Left kidney (tissue), 8 donors: ENCODE data around the gene HELQ. TPM values are rescaled to one million over a fixed set of nuclear protein-coding genes. Genes with fewer than 3 reads are reported as not detected.
A peak's percentile ranks its signal among the peaks of the same experiment; 100 is the strongest.
"Not testable (repeated sequence)": the region's sequence is repeated elsewhere in the genome, so short reads cannot be mapped to it uniquely, and the experiment has no call there.

ENCODE experiments used
- DNase-seq: peaks from one replicate; pipeline ENCODE4 v3.0.0-alpha.2; 2013
- long read RNA-seq, 8 donors: transcript quantifications; one replicate each; lab custom pipeline, GENCODE V29; 2026
- polyA plus RNA-seq: library from polyadenylated mRNA; unstranded; fragments of 120-200 nt; gene quantifications from one replicate; pipeline ENCODE4 v1.2.1, GENCODE V29; 2013; ENCODE audit not compliant: insufficient read length

The HELQ gene
- polyA plus RNA-seq = 17.0 TPM
- long read RNA-seq, donor 1, partial matches to known transcripts = 7 of 12 reads
- long read RNA-seq, donor 1, other reads (novel, unspliced or antisense) = 0 of 12 reads
- long read RNA-seq, donor 2, transcript HELQ-206 (2 exons, 574 nt) = major isoform, 5 of 7 reads
- long read RNA-seq, donor 2, partial matches to known transcripts = 0 of 7 reads
- long read RNA-seq, donor 2, other reads (novel, unspliced or antisense) = 0 of 7 reads
- long read RNA-seq, donor 3, partial matches to known transcripts = 7 of 8 reads
- long read RNA-seq, donor 3, other reads (novel, unspliced or antisense) = 0 of 8 reads
- long read RNA-seq, donor 4 = 0 reads
- long read RNA-seq, donor 5, partial matches to known transcripts = 45 of 293 reads
- long read RNA-seq, donor 5, other reads (novel, unspliced or antisense) = 243 of 293 reads
- long read RNA-seq, donor 6, partial matches to known transcripts = 61 of 188 reads
- long read RNA-seq, donor 6, other reads (novel, unspliced or antisense) = 124 of 188 reads
- long read RNA-seq, donor 7, transcript HELQ-202 (2 exons, 744 nt) = major isoform, 7 of 15 reads
- long read RNA-seq, donor 7, partial matches to known transcripts = 5 of 15 reads
- long read RNA-seq, donor 7, other reads (novel, unspliced or antisense) = 0 of 15 reads
- long read RNA-seq, donor 8, partial matches to known transcripts = 0 of 1 reads
- long read RNA-seq, donor 8, other reads (novel, unspliced or antisense) = 0 of 1 reads

- peak; percentile 99 for DNase-seq
Observed at GRCh38 chr4:83455281-83456183, at the start of gene HELQ, which contains the start of gene MRPS18C. Gene HELQ, minus strand, starts transcription at chr4:83455823. Its CDS starts 130 bp downstream, at chr4:83455693. Gene MRPS18C, plus strand, starts transcription at chr4:83456058. Its CDS starts 20 bp downstream, at chr4:83456078.

DNA sequence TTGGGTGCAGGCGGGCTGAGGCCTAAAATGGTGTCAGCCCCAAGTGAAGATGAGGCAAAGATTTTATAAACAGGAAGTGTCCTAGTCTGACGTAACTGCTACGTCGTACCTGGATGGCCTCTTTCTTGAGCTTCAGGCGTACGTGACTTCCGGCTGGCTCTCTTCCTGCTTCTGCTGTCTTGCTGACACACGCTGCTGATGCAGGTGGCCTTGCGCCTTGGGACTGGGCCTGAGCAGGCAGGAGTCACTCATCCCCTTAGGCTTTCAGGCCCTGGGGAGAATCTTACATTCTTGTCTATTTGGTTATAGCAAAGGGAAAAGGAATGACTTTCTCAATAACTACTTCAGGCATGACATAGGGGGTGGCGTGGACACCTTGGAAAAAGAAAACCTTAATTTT, 49.4 kb upstream of the HELQ start:
- no peak for DNase-seq

GRCh38 chr4:83504503-83504902, 48.9 kb upstream of the HELQ start:
- no peak for DNase-seq

DNA sequence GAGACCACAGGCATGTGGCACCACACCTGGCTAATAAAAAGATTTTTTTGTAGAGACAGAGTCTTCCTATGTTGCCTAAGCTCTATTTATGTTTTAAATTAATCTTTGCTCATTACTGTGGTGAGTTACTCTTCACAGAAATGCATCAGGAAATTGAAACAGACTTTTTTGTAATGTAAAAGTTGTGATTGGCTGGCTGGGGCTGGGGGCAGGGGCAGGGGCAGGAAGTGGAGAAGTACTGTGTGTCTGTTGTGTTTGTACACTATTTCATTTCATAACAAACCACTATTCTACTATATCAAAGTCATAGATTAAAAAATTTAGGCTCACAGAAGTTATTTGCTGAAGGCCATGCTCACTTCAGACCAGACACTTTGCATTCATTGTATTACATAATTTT, 48.4 kb upstream of the HELQ start:
- DNase-seq = no peak

DNA sequence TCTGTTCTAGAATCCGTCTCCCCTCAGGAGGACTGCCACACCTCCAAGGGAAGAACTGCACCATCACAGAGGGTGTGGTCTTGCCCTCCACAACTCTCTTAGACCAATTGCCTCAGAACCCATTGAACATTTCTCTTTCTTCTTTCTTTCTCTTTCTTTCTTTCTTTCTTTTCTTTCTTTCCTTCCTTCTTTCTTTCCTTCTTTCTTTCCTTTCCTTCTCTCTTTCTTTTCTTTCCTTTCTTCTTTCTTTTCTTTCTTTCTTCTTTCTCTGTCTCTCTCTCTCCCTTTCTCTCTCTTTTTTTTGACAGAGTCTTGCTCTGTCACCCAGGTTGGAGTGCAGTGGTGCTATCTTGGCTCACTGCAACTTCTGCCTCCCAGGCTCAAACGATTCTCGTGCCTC, 46.0 kb upstream of the HELQ start:
- not testable (repeated sequence) for DNase-seq

GRCh38 chr4:83498187-83498586, 42.6 kb upstream of the HELQ start:
- no peak for DNase-seq

- not testable (repeated sequence) for DNase-seq
Observed at GRCh38 chr4:83496085-83496917, 40.7 kb upstream of the HELQ start.

- no peak for DNase-seq
Observed at GRCh38 chr4:83490876-83491450, 35.3 kb upstream of the HELQ start.

- no peak for DNase-seq
Observed at GRCh38 chr4:83489711-83490326, 34.2 kb upstream of the HELQ start.

DNA sequence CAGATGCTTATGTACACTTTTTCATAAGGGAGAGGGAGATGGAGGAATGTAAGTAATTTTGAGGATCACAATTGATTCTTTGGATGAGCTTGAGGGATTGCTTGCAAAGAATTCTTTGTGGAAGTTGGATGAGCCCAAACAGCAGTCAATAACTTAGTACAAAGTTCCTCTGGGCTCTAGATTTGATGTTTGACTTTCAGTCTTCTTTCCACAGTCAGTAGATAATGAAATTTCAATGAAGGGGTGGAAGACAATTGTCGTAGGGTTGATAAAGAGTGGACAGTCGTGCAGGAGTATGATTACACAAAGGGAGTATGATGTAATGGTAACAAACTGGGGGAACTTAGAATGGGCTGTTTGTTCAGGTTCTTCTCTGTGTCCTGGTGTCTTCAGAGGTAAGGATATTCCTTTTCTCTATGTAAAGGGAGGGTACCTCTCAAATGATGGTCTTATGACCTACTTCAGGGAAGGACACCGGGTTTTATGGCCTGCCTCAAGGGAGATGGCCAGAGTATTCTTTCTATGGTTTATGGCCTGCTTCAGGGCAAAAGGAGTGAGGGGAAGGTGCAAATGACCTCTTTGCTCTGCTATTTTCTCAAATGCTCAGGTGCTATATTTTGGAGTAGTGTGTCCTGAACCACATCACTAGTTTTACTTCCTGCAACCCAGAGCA, 31.0 kb upstream of the HELQ start:
- DNase-seq = no peak

DNA sequence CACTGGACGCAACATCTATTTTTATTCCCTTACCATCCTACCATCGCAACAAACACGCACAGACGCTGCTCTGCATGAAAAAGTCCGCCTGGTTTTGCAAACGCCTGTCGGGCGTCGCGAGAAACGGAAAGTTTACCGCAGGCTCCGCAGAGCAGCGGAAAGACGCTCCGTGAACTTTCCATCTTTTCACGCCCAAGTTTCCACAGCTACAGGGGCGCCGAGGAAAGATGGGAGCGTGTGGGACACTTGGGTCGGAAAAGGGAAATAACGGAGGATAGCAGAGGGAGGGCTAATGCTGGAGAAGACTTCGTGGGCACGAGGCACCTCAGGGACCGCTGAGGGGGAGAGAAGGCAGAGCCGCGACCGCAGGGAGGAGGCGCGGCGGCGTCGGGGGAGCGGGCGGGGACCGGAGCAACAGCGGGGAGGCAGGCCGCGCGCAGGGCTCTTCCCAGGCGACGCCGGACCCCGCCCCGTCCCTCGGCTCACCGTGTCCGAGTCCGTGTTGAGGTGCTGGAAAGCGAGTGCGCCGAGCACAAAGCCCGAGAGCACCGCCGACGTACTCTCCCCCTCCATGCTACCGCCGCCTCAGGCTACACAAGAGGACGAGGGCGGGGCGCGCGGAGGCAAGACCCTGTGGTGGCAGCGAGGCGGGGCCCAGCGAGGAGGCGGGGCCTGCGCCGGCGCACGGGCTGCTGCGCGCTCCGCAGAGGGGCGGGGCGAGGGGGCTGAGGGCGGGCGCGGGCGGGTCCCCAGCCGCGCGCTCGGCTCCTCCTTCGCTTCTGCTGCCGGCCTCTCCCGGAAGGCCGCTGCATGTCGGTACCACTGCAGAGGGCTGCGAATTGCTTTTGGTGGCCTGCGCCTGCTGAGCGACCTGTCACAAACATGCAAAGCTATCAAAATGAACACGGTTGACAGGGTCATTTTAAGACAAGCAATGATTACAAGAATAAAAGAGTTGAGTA, 29.2 kb upstream of the HELQ start, which contains the start of gene ABRAXAS1:
Gene ABRAXAS1, minus strand, starts transcription at position 601 of the 962 bp plus-strand sequence. Its CDS starts 28 bp downstream, at position 573.
- peak; percentile 95 for DNase-seq

DNA sequence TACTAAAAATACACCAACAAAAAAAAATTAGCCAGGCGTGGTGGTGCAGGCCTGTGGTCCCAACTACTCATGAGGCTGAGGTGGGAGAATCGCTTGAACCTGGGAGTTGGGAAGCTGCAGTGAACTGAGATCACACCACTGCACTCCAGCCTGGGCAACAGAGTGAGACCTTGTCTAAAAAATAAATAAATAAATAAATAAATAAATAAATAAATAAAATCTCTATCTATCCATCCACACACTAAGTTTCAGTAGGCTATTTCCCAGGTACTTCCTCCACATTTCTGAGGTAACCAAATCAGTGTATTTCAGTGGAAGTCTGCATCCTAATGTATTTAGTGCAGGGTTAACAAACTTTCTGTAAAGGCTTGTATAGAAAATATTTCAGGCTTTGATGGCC, 18.3 kb upstream of the HELQ start:
- no peak for DNase-seq

GRCh38 chr4:83473423-83473822, 17.8 kb upstream of the HELQ start:
- DNase-seq = no peak

- no peak for DNase-seq
Observed at GRCh38 chr4:83456184-83456501, 520 bp upstream of the HELQ start.

DNA sequence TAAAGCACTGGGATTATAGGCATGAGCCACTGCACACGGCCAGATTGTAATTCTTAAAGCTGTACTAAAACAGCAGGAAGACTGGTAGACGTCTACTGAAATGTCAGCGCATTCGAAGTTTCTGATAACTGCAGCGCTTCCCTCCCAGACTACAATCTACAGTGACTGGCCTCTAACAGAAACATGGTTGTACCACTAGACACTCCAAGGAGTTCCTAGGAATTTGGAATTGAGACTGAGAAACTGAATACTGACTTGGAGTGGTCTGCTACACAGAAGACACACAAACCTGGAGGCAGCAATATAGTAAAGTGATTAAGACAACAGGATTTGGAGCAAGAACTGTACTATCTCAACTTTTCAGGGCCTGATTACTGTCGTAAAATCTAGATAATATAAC, 937 bp downstream of the HELQ start:
- no peak for DNase-seq

DNA sequence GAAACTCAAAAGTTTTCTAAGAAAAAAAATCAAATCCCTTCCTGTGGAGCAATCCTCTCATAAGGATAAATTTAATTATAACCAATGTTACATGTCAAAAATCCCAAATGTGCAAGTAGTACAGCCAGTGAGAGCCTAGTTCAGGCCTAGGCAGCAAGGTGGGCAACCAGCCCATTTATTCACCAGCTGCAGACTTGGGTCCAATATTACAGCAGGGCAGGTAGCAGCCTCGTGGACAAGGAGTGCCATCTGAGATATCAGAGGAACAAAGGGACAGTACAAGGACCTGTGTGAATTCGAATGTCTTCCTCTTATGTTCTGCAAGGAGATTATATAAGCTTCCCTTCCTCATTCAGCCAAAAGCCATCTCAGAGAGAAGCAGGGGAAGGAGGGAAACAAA, 6.6 kb downstream of the HELQ start:
- DNase-seq = no peak

DNA sequence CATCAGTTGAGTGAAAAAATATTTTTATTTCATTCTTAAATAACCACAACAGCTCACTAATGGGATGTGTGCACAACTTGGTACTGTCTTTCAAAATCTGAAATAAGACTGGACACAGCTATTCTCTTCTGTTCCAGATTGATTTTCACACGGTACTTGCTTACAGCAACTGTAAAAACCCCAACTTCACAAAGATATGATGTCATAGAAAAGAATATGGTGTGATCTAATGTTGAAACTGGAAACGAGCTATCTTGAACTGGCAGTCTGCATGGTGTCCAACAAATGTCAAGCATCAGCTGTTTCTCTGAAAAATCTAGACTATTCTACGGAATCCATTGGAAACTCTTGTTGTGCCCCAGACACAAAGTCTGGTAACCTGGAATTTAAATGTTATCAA, 14.7 kb downstream of the HELQ start:
- no peak for DNase-seq

- DNase-seq = no peak
Observed at GRCh38 chr4:83440148-83440814, 15.3 kb downstream of the HELQ start.
